Aorta (tissue), 5 donors: ENCODE measurements around the gene SLC22A13. TPM values are rescaled to one million over a fixed set of nuclear protein-coding genes. Genes with fewer than 3 reads are reported as not detected.
"Not testable (repeated sequence)": the region's sequence is repeated elsewhere in the genome, so short reads cannot be mapped to it uniquely, and the experiment has no call there.

Experiments
- ATAC-seq: fragments of 200-7000 bp; cut with Tn5 transposase; one replicate; pipeline ENCODE4 v1.9.1; 2022; ENCODE audit warnings: moderate library complexity; ENCODE audit not compliant: low FRiP score
- DNase-seq, 2 donors: peaks; one replicate each; pipeline ENCODE4 v3.0.0-alpha.2; 2020
- H3K27ac ChIP-seq, 2 donors: one replicate each; pipeline ENCODE4 v1.5.1; 2013; ENCODE audit warnings: low read length in 2 of 2, mild to moderate bottlenecking in 2 of 2, moderate library complexity in 2 of 2, control low read depth in 1 of 2, inconsistent platforms in 1 of 2, low read depth in 1 of 2
- H3K27me3 ChIP-seq, 2 donors: one replicate each; pipeline ENCODE4 v1.6.1; 2013; ENCODE audit warnings: control low read depth in 1 of 2, low read length in 1 of 2, mild to moderate bottlenecking in 1 of 2, moderate library complexity in 1 of 2; ENCODE audit not compliant: insufficient read depth in 2 of 2, control insufficient read depth in 1 of 2
- H3K36me3 ChIP-seq, 2 donors: one replicate each; pipeline ENCODE4 v1.6.1; 2013; ENCODE audit warnings: control low read depth in 1 of 2, low read length in 1 of 2, mild to moderate bottlenecking in 1 of 2; ENCODE audit not compliant: insufficient read depth in 2 of 2, control insufficient read depth in 1 of 2
- H3K4me1 ChIP-seq, 2 donors: one replicate each; pipeline ENCODE4 v1.6.1; 2013; ENCODE audit warnings: low read length in 2 of 2, control low read depth in 1 of 2, mild to moderate bottlenecking in 1 of 2, moderate library complexity in 1 of 2; ENCODE audit not compliant: insufficient read depth in 2 of 2, control insufficient read depth in 1 of 2
- H3K4me3 ChIP-seq, 2 donors: one replicate each; pipeline ENCODE4 v1.5.1; 2013; ENCODE audit warnings: low read length in 2 of 2, control low read depth in 1 of 2, mild to moderate bottlenecking in 1 of 2
- H3K9me3 ChIP-seq: one replicate; pipeline ENCODE4 v1.6.1; 2013; ENCODE audit warnings: mild to moderate bottlenecking, low read length; ENCODE audit not compliant: control insufficient read depth
- WGBS, 2 donors: extraction: QIAGEN DNeasy Blood & Tissue Kit; methylation state at CpG; one replicate each; pipeline ENCODE4 v1.1.7; 2013; 5-methylcytosine and 5-hydroxymethylcytosine counted together
- intact Hi-C, 2 donors: fragments of 100-400 bp; cut with DNase I; formaldehyde crosslinking; loops; one replicate each; pipeline versions ENCODE4 v1.14.2 to v1.15.0; 2022
- polyA plus RNA-seq, 2 donors: library from polyadenylated mRNA; stranded (reverse); fragments of 200-250 nt; gene quantifications; one replicate each; pipeline ENCODE4 v1.2.3, GENCODE V29; 2013
- total RNA-seq, 2 donors: library from RNA; stranded (reverse); fragmentation: NEBNext Ultra II Directional; extraction: Animal tissue kit (Norgen Biotek cat#: 25700); gene quantifications; one replicate each; pipeline ENCODE4 v1.2.1, GENCODE V29; 2021
- donor health status: healthy with polysubstance abuse.
- donor health status: Bipolar disorder and iron deficiency.
- donor health status: DM: no; HTN: no; CAD: no.
- donor health status: DM: no; HTN: no; CAD: no.
- donor health status: DM: yes; HTN: yes; CAD: no.

SLC22A13 gene
- total and polyA plus RNA-seq, 4 donors: 1.1 to 1.3 TPM; not detected in 2

- 73 to 74% methylated on average over 5 of the region's 5 CpGs for WGBS, 2 donors
- H3K27ac ChIP-seq: no peak overlapping the region
- H3K4me3 ChIP-seq: no peak overlapping the region
- no peaks in the 10 kb centered on the region for H3K9me3 ChIP-seq
- no peak for ATAC-seq
- intact Hi-C loops: no loop called here
- H3K4me1 ChIP-seq: no peaks in the 10 kb centered on the region
- DNase-seq: no peak
- no peaks in the 10 kb centered on the region for H3K27me3 ChIP-seq
- H3K36me3 ChIP-seq: no peaks in the 10 kb centered on the region
Observed at GRCh38 chr3:38314764-38315487, 49.3 kb downstream of the SLC22A13 start.

DNA sequence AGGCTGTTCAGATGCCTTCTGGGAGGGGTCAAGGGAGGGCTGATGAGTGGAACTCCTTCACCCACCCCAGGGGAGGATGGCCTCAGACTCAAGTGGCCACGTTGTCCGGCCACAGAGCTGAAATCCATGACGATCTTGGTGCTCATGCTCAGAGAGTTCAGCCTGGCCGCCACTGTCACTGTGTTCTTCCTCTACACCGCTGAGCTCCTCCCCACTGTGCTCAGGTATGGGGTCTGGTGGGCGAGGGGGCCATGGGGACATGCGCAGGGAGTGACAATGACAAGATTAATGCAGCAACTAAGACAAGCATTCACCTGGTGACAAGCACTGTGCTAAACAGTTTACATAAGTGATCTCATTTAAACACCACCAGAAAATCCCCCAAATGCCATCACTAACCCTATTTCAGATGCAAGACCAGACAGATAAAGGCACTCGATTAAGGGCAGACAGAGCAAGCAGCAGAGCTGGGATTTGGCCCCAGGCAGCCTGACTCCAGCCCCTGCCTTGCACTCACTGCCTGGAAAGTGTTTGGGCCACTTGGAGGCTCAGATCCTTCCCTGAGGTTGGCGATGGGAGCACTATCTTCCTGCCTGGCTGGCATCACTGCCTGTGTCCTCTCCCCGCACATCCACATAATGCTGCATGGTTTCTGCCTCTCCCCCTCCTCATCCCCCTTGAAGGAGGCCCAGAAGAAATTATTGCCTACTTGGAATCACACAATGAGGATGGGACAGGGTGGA, 50.0 kb downstream of the SLC22A13 start:
- intact Hi-C loops: no loop called here
- 84 to 85% methylated on average over 10 of the region's 10 CpGs for WGBS, 2 donors

GRCh38 chr3:38316356-38317191, 51.0 kb downstream of the SLC22A13 start:
- no peak for DNase-seq
- Histone ChIP-seq H3K27me3 (no peaks in the 10 kb centered on the region), H3K36me3 (no peaks in the 10 kb centered on the region), H3K4me3 (no peak overlapping the region), H3K9me3 (no peaks in the 10 kb centered on the region), H3K27ac (no peak overlapping the region), H3K4me1 (no peaks in the 10 kb centered on the region)
- no peak for ATAC-seq
- 79 to 85% methylated on average over 22 of the region's 22 CpGs for WGBS, 2 donors
- intact Hi-C loops: no loop called here

More for the DNA sequence above, 50.0 kb downstream of the SLC22A13 start:
- Histone ChIP-seq H3K4me1 (no peaks in the 10 kb centered on the region), H3K9me3 (no peaks in the 10 kb centered on the region), H3K27me3 (no peaks in the 10 kb centered on the region), H3K36me3 (no peaks in the 10 kb centered on the region), H3K4me3 (no peak overlapping the region), H3K27ac (no peak overlapping the region)
- DNase-seq (no peak), ATAC-seq (no peak)

DNA sequence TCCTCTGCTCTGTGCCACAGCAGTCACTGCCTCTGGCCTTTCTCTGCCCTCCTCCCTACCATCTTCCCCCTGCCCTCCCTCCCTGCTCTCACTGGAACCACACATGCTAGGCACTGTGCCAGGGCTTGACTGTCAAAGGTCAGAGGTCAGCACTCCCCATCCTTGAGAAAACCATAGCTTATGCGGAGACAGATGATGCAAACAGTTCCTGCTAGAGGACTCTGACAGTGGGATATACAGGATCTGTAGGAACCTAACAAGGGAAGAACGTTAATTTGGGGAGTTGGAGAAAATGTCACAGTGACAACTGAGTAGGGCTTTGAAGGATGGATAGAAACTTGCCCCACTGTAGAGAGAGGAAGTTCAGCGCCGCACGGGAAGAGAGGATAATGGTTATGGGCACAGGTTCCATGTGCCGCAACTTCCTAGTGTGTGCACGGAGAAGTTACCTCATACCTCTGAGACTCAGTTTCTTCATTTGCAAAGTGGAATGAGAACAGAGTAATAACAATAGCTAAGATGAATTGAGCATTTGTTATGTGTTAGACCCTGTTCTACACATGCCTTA, 51.7 kb downstream of the SLC22A13 start:
- WGBS, 2 donors: 87 to 89% methylated on average over 7 of the region's 7 CpGs
- Histone ChIP-seq H3K9me3 (no peaks in the 10 kb centered on the region), H3K36me3 (no peaks in the 10 kb centered on the region), H3K4me3 (no peak overlapping the region), H3K27me3 (no peaks in the 10 kb centered on the region), H3K4me1 (no peaks in the 10 kb centered on the region), H3K27ac (no peak overlapping the region)
- ATAC-seq: no peak
- no peak for DNase-seq
- intact Hi-C loops: no loop called here

DNA sequence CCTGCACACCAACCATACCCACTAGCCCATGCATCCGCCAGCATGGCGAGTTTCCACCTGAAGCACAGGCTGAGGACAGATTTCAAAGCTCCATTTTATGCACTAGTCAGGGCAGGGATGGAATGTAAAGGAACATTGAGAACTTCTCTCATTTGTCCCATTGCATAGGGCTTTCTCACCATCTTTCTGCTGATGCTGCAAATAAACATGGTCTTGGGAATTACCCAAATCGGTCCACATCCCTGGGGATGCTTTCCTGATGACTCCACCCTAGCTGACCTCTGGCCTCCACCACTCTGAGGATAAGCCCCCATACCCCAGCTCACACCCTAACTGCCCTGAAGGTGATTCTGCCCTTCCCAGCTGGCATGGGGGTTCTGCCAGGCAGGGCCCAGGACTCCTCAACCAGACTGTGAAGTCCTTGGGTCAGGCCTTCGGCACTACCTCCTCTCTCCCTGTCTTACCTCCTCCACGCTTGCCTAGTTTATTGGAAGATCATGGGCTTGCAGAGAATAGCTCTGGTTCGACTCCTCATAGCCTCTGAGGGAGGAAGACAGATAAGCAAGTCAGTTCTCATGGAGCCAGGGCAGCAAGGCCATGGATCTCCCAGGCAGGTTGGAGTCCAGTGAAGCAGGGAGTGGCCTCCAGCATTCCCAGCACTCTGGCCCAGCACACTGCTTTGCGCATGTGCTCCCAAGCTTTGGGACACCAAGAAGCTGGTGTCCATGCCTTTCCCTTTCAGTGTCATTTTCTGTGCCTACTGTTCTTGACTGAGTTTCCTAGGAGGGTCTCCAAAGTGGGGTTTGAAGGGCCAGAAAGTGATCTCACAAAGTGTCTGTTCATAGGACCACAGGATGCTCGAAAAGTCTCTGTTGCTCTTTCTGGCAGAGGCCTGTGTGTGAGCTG, 53.4 kb downstream of the SLC22A13 start:
- intact Hi-C loops: no loop called here
- no peak for ATAC-seq

GRCh38 chr3:38320638-38321037, 55.0 kb downstream of the SLC22A13 start:
- H3K27ac ChIP-seq, intact Hi-C loops, DNase-seq, H3K4me3 ChIP-seq, H3K9me3 ChIP-seq, H3K27me3 ChIP-seq, H3K4me1 ChIP-seq, H3K36me3 ChIP-seq, ATAC-seq: not testable (repeated sequence)
- WGBS, 2 donors: 89 to 92% methylated on average over 4 of the region's 4 CpGs

More for the DNA sequence above, 53.4 kb downstream of the SLC22A13 start:
- DNase-seq: no peak
- Histone ChIP-seq H3K27me3 (no peaks in the 10 kb centered on the region), H3K9me3 (no peaks in the 10 kb centered on the region), H3K36me3 (no peaks in the 10 kb centered on the region), H3K4me1 (no peaks in the 10 kb centered on the region), H3K4me3 (no peak overlapping the region), H3K27ac (no peak overlapping the region)
- 91 to 92% methylated on average over 8 of the region's 8 CpGs for WGBS, 2 donors

DNA sequence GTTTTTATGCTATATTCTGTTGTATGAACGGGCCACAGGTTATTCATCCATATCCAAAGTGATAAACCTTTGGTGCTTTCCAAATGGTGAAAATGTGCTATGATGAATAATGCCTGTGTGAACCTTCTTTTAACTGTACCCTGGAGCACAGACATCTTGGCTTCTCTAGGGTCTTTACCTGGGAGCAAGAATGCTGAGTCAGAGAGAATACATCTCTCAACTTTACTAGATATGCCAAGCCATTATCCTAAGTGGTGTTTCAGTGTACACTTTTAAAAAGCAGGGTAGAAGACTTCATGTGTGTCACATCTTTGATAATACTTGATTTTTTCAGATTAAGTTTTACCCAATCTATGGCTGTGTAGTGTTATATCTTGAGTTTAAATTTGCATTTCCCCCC, 57.4 kb downstream of the SLC22A13 start:
- intact Hi-C loops: no loop called here
- ATAC-seq (no peak), DNase-seq (no peak)
- Histone ChIP-seq H3K27ac (no peak overlapping the region), H3K36me3 (no peaks in the 10 kb centered on the region), H3K9me3 (no peaks in the 10 kb centered on the region), H3K4me3 (no peak overlapping the region), H3K4me1 (no peaks in the 10 kb centered on the region), H3K27me3 (no peaks in the 10 kb centered on the region)
- WGBS, 2 donors: 85 to 95% methylated on average over 1 of the region's 1 CpG

DNA sequence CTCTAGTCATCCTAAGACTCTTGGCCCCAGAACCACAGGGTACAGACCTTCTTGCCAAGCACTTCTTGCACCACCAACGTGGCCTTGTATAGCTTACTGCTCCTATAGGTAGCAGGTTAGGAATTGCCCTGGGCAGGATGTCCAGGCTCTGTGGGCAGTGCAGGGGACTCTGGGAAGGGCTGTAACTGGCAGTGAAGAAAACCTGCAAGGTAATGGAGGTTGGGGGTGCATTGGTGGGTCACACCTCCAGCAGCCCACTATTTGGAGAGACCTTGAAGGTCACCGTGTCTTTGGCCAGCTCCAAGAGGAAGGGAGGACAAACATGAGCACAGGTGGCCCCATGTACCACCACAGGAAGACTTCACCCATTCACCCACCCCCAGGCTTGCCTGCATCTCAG, 59.6 kb downstream of the SLC22A13 start:
- Histone ChIP-seq H3K36me3 (no peaks in the 10 kb centered on the region), H3K4me3 (no peak overlapping the region), H3K27me3 (no peaks in the 10 kb centered on the region), H3K27ac (no peak overlapping the region), H3K4me1 (no peaks in the 10 kb centered on the region), H3K9me3 (no peaks in the 10 kb centered on the region)
- 58 to 77% methylated on average over 2 of the region's 2 CpGs for WGBS, 2 donors
- ATAC-seq (no peak), DNase-seq (no peak)
- intact Hi-C loops: no loop called here
